ENCODE measurements around the gene LRRC3B.

- no peak for TF ChIP-seq CTCF (IDR thresholded peaks at IDR 0.05; ENCODE audit: low read depth, low read length, missing input control)
- no peak for TF ChIP-seq REST (IDR thresholded peaks at IDR 0.05)
- no peak for TF ChIP-seq TAF1 (conservative IDR thresholded peaks at IDR 0.05)
- TF ChIP-seq YY1 (IDR thresholded peaks at IDR 0.05) = no peak
- no peak for TF ChIP-seq GABPA (IDR thresholded peaks at IDR 0.05 in 1 of 2, conservative IDR thresholded peaks at IDR 0.05 in 1 of 2)
- TF ChIP-seq HNF4G (IDR thresholded peaks at IDR 0.05) = no peak
- no peak for TF ChIP-seq MAX (IDR thresholded peaks at IDR 0.05)
- TF ChIP-seq ATF3 (IDR thresholded peaks at IDR 0.05) = no peak
- TF ChIP-seq RAD21 (IDR thresholded peaks at IDR 0.05) = no peak
- no peak for TF ChIP-seq ZBTB33 (IDR thresholded peaks at IDR 0.05)
- TF ChIP-seq FOXA2 (IDR thresholded peaks at IDR 0.05) = no peak
- no peak for TF ChIP-seq JUND (IDR thresholded peaks at IDR 0.05)
- TF ChIP-seq EGR1 (IDR thresholded peaks at IDR 0.05; ENCODE audit: low read depth in 2 of 2) = no peak
- TF ChIP-seq RXRA (IDR thresholded peaks at IDR 0.05) = no peak
Observed at GRCh38 chr3:26657348-26657976, 34.9 kb downstream of the LRRC3B start.
